Endodermal cell (in vitro differentiated cells): ENCODE results near the gene STK25. TPM values are rescaled to one million over a fixed set of nuclear protein-coding genes. Genes with fewer than 3 reads are reported as not detected.

Experiments used
- DNase-seq: peaks from one replicate; pipeline ENCODE4 v3.0.0-alpha.2; 2017
- H3K27ac ChIP-seq: 2 replicates; pipeline ENCODE4 v1.5.1; 2013; ENCODE audit warnings: mild to moderate bottlenecking, low read depth, low read length, moderate library complexity
- H3K27me3 ChIP-seq: 2 replicates; pipeline ENCODE4 v1.6.1; 2013; ENCODE audit warnings: mild to moderate bottlenecking, low read length, moderate library complexity; ENCODE audit not compliant: insufficient read depth, control insufficient read depth, poor library complexity, severe bottlenecking
- H3K36me3 ChIP-seq: 2 replicates; pipeline ENCODE4 v1.7.0; 2013; ENCODE audit warnings: mild to moderate bottlenecking, low read length, moderate library complexity; ENCODE audit not compliant: control insufficient read depth, insufficient read depth
- H3K4me1 ChIP-seq: one replicate; pipeline ENCODE4 v1.7.0; 2013; ENCODE audit warnings: low read length; ENCODE audit not compliant: control insufficient read depth, insufficient read depth
- H3K4me3 ChIP-seq: 2 replicates; pipeline ENCODE4 v1.5.1; 2013; ENCODE audit warnings: mild to moderate bottlenecking, low read length, moderate library complexity
- H3K9ac ChIP-seq: 2 replicates; pipeline ENCODE4 v1.6.1; 2013; ENCODE audit warnings: mild to moderate bottlenecking, low read length, moderate library complexity; ENCODE audit not compliant: poor library complexity, severe bottlenecking; ENCODE audit errors: extremely low read depth
- H3K9me3 ChIP-seq: 2 replicates; pipeline ENCODE4 v1.6.1; 2013; ENCODE audit warnings: mild to moderate bottlenecking, low read length, moderate library complexity; ENCODE audit not compliant: control insufficient read depth
- H3K27ac Mint-ChIP-seq: 2 replicates; pipeline ENCODE4 v1.8.0; 2020; ENCODE audit warnings: mixed read lengths
- H3K27me3 Mint-ChIP-seq: 2 replicates; pipeline ENCODE4 v1.8.0; 2021; ENCODE audit warnings: mild to moderate bottlenecking, mixed read lengths; ENCODE audit not compliant: insufficient read depth
- H3K36me3 Mint-ChIP-seq: 2 replicates; pipeline ENCODE4 v1.8.0; 2020; ENCODE audit warnings: low read depth, mixed read lengths
- H3K4me1 Mint-ChIP-seq: 2 replicates; pipeline ENCODE4 v1.8.0; 2020; ENCODE audit warnings: mixed read lengths
- H3K4me3 Mint-ChIP-seq: 2 replicates; pipeline ENCODE4 v1.8.0; 2020; ENCODE audit warnings: mild to moderate bottlenecking, moderate library complexity, mixed read lengths
- H3K9me3 Mint-ChIP-seq: 2 replicates; pipeline ENCODE4 v1.8.0; 2020; ENCODE audit warnings: mild to moderate bottlenecking, mixed read lengths
- CTCF ChIP-seq: fragments of 200-600 bp; sonication (generic); conservative IDR thresholded peaks from 2 replicates; pipeline ENCODE4 v1.5.0; 2021; ENCODE audit warnings: antibody characterized with exemption, mild to moderate bottlenecking
- WGBS, 2 experiments: methylation state at CpG; one replicate each; pipeline versions ENCODE4 v1.1.5 to v1.1.7; 2013; ENCODE audit warnings: missing lambda C conversion rate in 2 of 2, mixed read lengths in 1 of 2; ENCODE audit not compliant: insufficient coverage in 1 of 2, insufficient read length in 1 of 2; 5-methylcytosine and 5-hydroxymethylcytosine counted together
- microRNA-seq: library from miRNA; unstranded; fragments of <30 nt; microRNA quantifications from one replicate; pipeline ENCODE4 v1.2.0, GENCODE V29; 2020; ENCODE audit warnings: borderline microRNAs expressed
- total RNA-seq, 2 donors: library from RNA; stranded (reverse); fragmentation: NEBNext Ultra II Directional in 1 of 2; extraction: Animal tissue kit (Norgen Biotek cat#: 25700) in 1 of 2; gene quantifications; 2 replicates in 1 of 2; 3 replicates in 1 of 2; pipeline ENCODE4 v1.2.1, GENCODE V29; 2021

Gene STK25
- total RNA-seq, 2 donors from 2014 or later: 226 to 252 TPM

GRCh38 chr2:241445426-241445825 is 63.0 kb downstream of the STK25 start:
- WGBS, 2 experiments: 89 to 100% methylated on average over 2 of the region's 2 CpGs
- Histone ChIP-seq H3K4me1 (no peaks in the 10 kb centered on the region), H3K27me3 (no peaks in the 10 kb centered on the region), H3K4me3 (no peak overlapping the region), H3K36me3 (peaks cover 55% of the 10 kb centered on the region), H3K27ac (no peak overlapping the region), H3K9ac (no peak overlapping the region), H3K9me3 (no peaks in the 10 kb centered on the region)
- no peak for DNase-seq
- Mint-ChIP-seq H3K4me3 (no peak overlapping the region), H3K27ac (no peak overlapping the region), H3K27me3 (no peaks in the 10 kb centered on the region), H3K36me3 (peaks cover 16% of the 10 kb centered on the region), H3K9me3 (no peaks in the 10 kb centered on the region), H3K4me1 (no peaks in the 10 kb centered on the region)
- TF ChIP-seq CTCF: no peak

GRCh38 chr2:241443486-241444223 is 64.7 kb downstream of the STK25 start:
- H3K36me3 ChIP-seq: peaks cover 61% of the 10 kb centered on the region
- no peak overlapping the region for H3K9ac ChIP-seq
- no peak overlapping the region for H3K27ac Mint-ChIP-seq
- 91 to 95% methylated on average over 5 to 6 of the region's 6 CpGs for WGBS, 2 experiments
- H3K36me3 Mint-ChIP-seq: peaks cover 23% of the 10 kb centered on the region
- no peak overlapping the region for H3K4me3 Mint-ChIP-seq
- DNase-seq: no peak
- no peaks in the 10 kb centered on the region for H3K27me3 ChIP-seq
- no peaks in the 10 kb centered on the region for H3K27me3 Mint-ChIP-seq
- no peaks in the 10 kb centered on the region for H3K4me1 Mint-ChIP-seq
- H3K4me3 ChIP-seq: no peak overlapping the region
- H3K4me1 ChIP-seq: no peaks in the 10 kb centered on the region
- TF ChIP-seq CTCF: no peak
- H3K9me3 Mint-ChIP-seq: no peaks in the 10 kb centered on the region
- no peaks in the 10 kb centered on the region for H3K9me3 ChIP-seq
- no peak overlapping the region for H3K27ac ChIP-seq

Small RNAs within 50 kb of the gene (microRNA-seq; reads per million reads assigned to microRNA genes)
- gene MIR3133: not detected

Other genes with a start within 250 kb of the STK25 start
- gene HDLBP, start 192.9 kb downstream of the STK25 start, total RNA-seq: 100 to 1,000 TPM; 344 to 374 TPM
- 100 to 1,000 TPM; 365 to 380 TPM for gene SEPTIN2, start 192.7 kb downstream of the STK25 start, total RNA-seq
- gene FARP2, start 152.3 kb downstream of the STK25 start, total RNA-seq: 10 to 100 TPM; 36.4 to 51.4 TPM
- gene BOK, start 50.2 kb upstream of the STK25 start, total RNA-seq: 10 to 100 TPM; 23.4 to 24.5 TPM
- 10 to 100 TPM; 54.6 to 66.1 TPM for gene THAP4, start 128.6 kb upstream of the STK25 start, total RNA-seq
- gene ATG4B, start 129.1 kb upstream of the STK25 start, total RNA-seq: 100 to 1,000 TPM; 126 to 166 TPM
- 10 to 100 TPM; 60.9 to 62.4 TPM for gene DTYMK, start 178.2 kb upstream of the STK25 start, total RNA-seq
- 10 to 100 TPM; 44.9 to 53.1 TPM for gene ING5, start 193.5 kb upstream of the STK25 start, total RNA-seq
- 10 to 100 TPM; 25.1 to 34.8 TPM for gene D2HGDH, start 226.0 kb upstream of the STK25 start, total RNA-seq